GM20431 (cell line): ENCODE results near the gene ARGFX.
"Not testable (repeated sequence)": the region's sequence is repeated elsewhere in the genome, so short reads cannot be mapped to it uniquely, and the experiment has no call there.

Source experiments
- in situ Hi-C: fragments of 300-500 bp; cut with MseI, MboI; formaldehyde crosslinking; loops from one replicate; pipeline ENCODE4 v1.15.0; 2020; ENCODE audit warnings: low sequenced_read_pairs; ENCODE audit not compliant: unreplicated experiment

Gene ARGFX

GRCh38 chr3:121595765-121596406 is 28.1 kb downstream of the ARGFX start:
- in situ Hi-C loops, result no loop called here

DNA sequence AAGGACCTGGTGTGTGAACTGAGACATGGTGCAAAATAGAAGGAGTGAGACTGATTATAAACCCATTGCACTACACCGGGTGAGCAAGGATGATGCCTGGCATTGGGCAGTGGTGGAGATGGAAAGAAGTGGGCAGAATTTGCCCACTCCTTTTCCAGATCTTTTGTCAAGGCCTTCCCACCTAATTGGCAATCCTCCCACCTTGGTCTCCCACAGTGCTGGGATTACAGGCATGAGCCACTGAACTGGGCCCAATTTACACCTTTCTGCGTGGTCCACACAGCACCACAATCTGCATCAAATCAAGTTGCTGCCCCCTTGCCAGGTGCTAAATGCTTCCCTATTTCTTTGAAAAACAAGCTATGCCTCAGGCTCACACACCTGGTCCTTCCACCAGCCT is 30.8 kb downstream of the ARGFX start:
- in situ Hi-C loops, result no loop called here

DNA sequence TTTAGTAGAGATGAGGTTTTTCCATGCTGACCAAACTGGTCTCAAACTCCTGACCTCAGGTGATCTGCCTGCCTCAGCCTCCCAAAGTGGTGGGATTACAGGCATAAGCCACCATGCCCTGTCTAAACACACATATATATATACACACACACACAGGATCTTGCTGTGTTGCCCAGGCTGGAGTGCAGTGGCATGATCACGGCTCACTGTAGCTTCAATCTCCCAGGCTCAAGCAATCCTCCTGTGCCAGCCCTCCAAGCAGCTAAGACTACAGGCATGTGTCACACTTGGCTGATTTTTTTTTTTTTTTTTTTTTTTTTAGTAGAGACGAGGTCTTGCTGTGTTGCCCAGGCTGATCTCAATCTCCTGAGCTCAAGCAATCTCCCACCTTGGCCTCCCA is 32.2 kb downstream of the ARGFX start:
- in situ Hi-C loops, result not testable (repeated sequence)

- in situ Hi-C loops, result no loop called here
These were observed 33.6 kb downstream of the ARGFX start for GRCh38 chr3:121601212-121601812.

- in situ Hi-C loops, result no loop called here
These were observed 37.0 kb downstream of the ARGFX start for GRCh38 chr3:121604759-121605158.

DNA sequence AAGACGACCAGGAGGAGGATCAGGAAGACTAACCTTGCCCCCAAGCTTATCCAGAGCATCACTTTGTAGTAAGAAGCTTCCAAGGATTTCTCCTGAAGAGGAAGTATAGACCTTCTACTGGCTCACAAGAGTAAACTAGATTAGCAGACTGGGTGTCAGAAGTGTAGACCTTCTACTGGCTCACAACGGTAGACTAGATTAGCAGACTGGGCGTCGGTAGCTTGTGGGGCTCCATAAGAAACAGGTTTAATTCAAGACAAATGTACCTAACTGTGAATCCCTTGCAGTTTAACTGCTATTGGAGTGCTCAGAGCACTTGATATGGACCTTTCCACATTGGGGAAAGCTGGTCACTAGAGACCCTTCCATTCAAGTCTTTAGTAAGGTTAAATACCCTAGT is 38.4 kb downstream of the ARGFX start:
- in situ Hi-C loops, result no loop called here
